Sigmoid colon (tissue), 4 donors: Measurements from ENCODE around the gene BBS12.

Experiments used
- EP300 ChIP-seq, 4 donors: sonication (generic); formaldehyde crosslinking; IDR thresholded peaks; one replicate each; pipeline ENCODE4 v1.6.1; 2017; ENCODE audit warnings: antibody characterized with exemption in 4 of 4
- POLR2A ChIP-seq, 2 donors: fragments of 450-650 bp; IDR thresholded peaks; one replicate each; pipeline ENCODE4 v1.6.1; 2016; ENCODE audit warnings: antibody characterized with exemption in 2 of 2, mild to moderate bottlenecking in 2 of 2, moderate library complexity in 2 of 2
- POLR2AphosphoS5 ChIP-seq, 4 donors: sonication (generic); formaldehyde crosslinking; IDR thresholded peaks; one replicate each; pipeline ENCODE4 v1.6.1; 2017; ENCODE audit warnings: antibody characterized with exemption in 4 of 4
- TF ChIP-seq, protein P1 (sequence below), 4 experiments: fragments of 450-650 bp in 3 of 4; fragments of 200-600 bp in 1 of 4; IDR thresholded peaks; one replicate each; pipeline ENCODE4 v1.5.1; 2016 to 2019; ENCODE audit warnings: antibody characterized with exemption in 4 of 4, mild to moderate bottlenecking in 3 of 4, moderate library complexity in 2 of 4

DNA sequence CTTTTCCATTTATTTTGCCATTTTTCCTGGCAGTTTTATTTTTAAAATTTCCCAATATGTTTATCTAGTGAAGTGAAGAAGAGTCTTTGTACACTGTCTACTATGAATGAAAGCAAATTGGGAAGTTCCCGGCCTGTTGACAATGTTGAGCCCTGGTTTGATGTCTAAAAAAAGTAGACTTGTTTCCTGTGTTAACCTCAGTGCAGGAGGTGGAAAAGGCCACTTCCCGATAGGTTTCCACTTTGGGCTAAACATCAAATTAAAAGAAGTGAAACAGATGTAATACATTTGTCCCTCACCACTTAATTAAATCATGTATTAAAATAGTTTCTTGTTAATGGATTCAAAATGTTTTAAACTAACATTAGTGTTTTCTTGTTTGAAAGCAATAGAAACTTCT lies 30.0 kb downstream of the BBS12 start:
- TF ChIP-seq POLR2A (IDR thresholded peaks at IDR 0.05) = no peak
- TF ChIP-seq, protein P1, sequence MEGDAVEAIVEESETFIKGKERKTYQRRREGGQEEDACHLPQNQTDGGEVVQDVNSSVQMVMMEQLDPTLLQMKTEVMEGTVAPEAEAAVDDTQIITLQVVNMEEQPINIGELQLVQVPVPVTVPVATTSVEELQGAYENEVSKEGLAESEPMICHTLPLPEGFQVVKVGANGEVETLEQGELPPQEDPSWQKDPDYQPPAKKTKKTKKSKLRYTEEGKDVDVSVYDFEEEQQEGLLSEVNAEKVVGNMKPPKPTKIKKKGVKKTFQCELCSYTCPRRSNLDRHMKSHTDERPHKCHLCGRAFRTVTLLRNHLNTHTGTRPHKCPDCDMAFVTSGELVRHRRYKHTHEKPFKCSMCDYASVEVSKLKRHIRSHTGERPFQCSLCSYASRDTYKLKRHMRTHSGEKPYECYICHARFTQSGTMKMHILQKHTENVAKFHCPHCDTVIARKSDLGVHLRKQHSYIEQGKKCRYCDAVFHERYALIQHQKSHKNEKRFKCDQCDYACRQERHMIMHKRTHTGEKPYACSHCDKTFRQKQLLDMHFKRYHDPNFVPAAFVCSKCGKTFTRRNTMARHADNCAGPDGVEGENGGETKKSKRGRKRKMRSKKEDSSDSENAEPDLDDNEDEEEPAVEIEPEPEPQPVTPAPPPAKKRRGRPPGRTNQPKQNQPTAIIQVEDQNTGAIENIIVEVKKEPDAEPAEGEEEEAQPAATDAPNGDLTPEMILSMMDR (IDR thresholded peaks at IDR 0.05) = no peak
- TF ChIP-seq EP300 (IDR thresholded peaks at IDR 0.05) = no peak
- TF ChIP-seq POLR2AphosphoS5 (IDR thresholded peaks at IDR 0.05) = no peak
